HepG2 (cell line): ENCODE results near the gene CRHR1.

Source experiments
- CEBPB ChIP-seq: IDR thresholded peaks from 2 replicates; pipeline ENCODE4 v1.6.1; 2011; ENCODE audit warnings: low read depth, low read length, improper control_type of control experiment, borderline replicate concordance
- CTCF ChIP-seq: sonication (generic); formaldehyde crosslinking; IDR thresholded peaks from 2 replicates; pipeline ENCODE4 v1.5.0; 2020; ENCODE audit warnings: mild to moderate bottlenecking, missing genetic modification reagents, moderate library complexity
- E2F5 ChIP-seq: sonication (generic); formaldehyde crosslinking; conservative IDR thresholded peaks from 2 replicates; pipeline ENCODE4 v1.4.0; 2020; ENCODE audit warnings: missing genetic modification reagents
- GTF3A ChIP-seq: sonication (generic); formaldehyde crosslinking; conservative IDR thresholded peaks from 2 replicates; pipeline ENCODE4 v1.4.0; 2020; ENCODE audit warnings: mild to moderate bottlenecking, missing genetic modification reagents
- HOXA7 ChIP-seq: sonication (generic); formaldehyde crosslinking; IDR thresholded peaks from 2 replicates; pipeline ENCODE4 v1.8.1; 2022; ENCODE audit warnings: mild to moderate bottlenecking, missing genetic modification reagents, moderate library complexity
- NR2C2 ChIP-seq: sonication (generic); formaldehyde crosslinking; IDR thresholded peaks from 2 replicates; pipeline ENCODE4 v1.4.0; 2020; ENCODE audit warnings: missing genetic modification reagents, mild to moderate bottlenecking, moderate library complexity, borderline replicate concordance
- POGK ChIP-seq: sonication (generic); formaldehyde crosslinking; conservative IDR thresholded peaks from 2 replicates; pipeline ENCODE4 v1.8.0; 2022; ENCODE audit warnings: mild to moderate bottlenecking, moderate library complexity, missing genetic modification reagents
- SATB2 ChIP-seq: sonication (generic); formaldehyde crosslinking; IDR thresholded peaks from 2 replicates; pipeline ENCODE4 v1.5.0; 2020; ENCODE audit warnings: missing genetic modification reagents
- ZBTB39 ChIP-seq: sonication (generic); formaldehyde crosslinking; IDR thresholded peaks from 2 replicates; pipeline ENCODE4 v1.5.0; 2020; ENCODE audit warnings: missing genetic modification reagents
- ZBTB8A ChIP-seq: sonication (generic); formaldehyde crosslinking; IDR thresholded peaks from 2 replicates; pipeline ENCODE4 v1.4.0; 2020; ENCODE audit warnings: mild to moderate bottlenecking, low read depth, missing genetic modification reagents, borderline replicate concordance
- ZNF143 ChIP-seq: sonication (generic); formaldehyde crosslinking; IDR thresholded peaks from 2 replicates; pipeline ENCODE4 v1.4.0; 2020; ENCODE audit warnings: missing genetic modification reagents
- ZSCAN5A ChIP-seq: sonication (generic); formaldehyde crosslinking; IDR thresholded peaks from 2 replicates; pipeline ENCODE4 v1.8.0; 2022; ENCODE audit warnings: mild to moderate bottlenecking, missing genetic modification reagents, borderline replicate concordance

- no peak for TF ChIP-seq CTCF
- no peak for TF ChIP-seq POGK
- no peak for TF ChIP-seq ZBTB39
- no peak for TF ChIP-seq SATB2 (CRISPR knock-in tag)
- no peak for TF ChIP-seq HOXA7 (CRISPR knock-in tag)
- no peak for TF ChIP-seq ZSCAN5A (CRISPR knock-in tag)
- TF ChIP-seq GTF3A (CRISPR knock-in tag), result no peak
- no peak for TF ChIP-seq ZBTB8A (CRISPR knock-in tag)
- no peak for TF ChIP-seq E2F5 (CRISPR knock-in tag)
- peak; percentile 76 for TF ChIP-seq ZNF143 (CRISPR knock-in tag)
- TF ChIP-seq CEBPB, result no peak
- no peak for TF ChIP-seq NR2C2 (CRISPR knock-in tag)
These were observed 24.4 kb upstream of the CRHR1 start for GRCh38 chr17:45759761-45760160.
